HepG2 (cell line): ENCODE results near the gene MPZ. TPM values are rescaled to one million over a fixed set of nuclear protein-coding genes. Genes with fewer than 3 reads are reported as not detected.

Source experiments
- ATAC-seq: fragments of 200-7000 bp; cut with Tn5 transposase; 3 replicates; pipeline ENCODE4 v1.9.1; 2020; ENCODE audit warnings: mild to moderate bottlenecking, moderate library complexity
- BruUV-seq: library from RNA; stranded (reverse); fragments of 400-500 nt; replicated peaks from 2 replicates; lab custom pipeline; 2021; lab: Mats Ljungman, UMichigan
- CTCF ChIA-PET: fragments of 300-600 bp; formaldehyde crosslinking; extraction: SDS; loops from one replicate; lab custom pipeline; 2021; ENCODE audit warnings: low total read pairs, inconsistent platforms, low intra/inter-chr PET ratio; lab: Yijun Ruan, JAX
- POLR2A ChIA-PET: fragments of 350-600 bp; sonication (Branson Sonifier 250); formaldehyde crosslinking; loops from one replicate; lab custom pipeline; 2020; ENCODE audit warnings: antibody characterized with exemption, inconsistent platforms; lab: Yijun Ruan, JAX
- DNase-seq: peaks from one replicate; pipeline ENCODE4 v3.0.0-alpha.2; 2015; ENCODE audit warnings: low spot score
- FAIRE-seq: peaks from 3 replicates; lab custom pipeline; 2011; peaks lifted over from hg19 to GRCh38; lab: Jason Lieb, UNC
- H2AFZ ChIP-seq: one replicate; pipeline ENCODE4 v1.6.1; 2011; ENCODE audit warnings: low read length, inconsistent platforms
- H3K27ac ChIP-seq: fragments of 300-600 bp; 3 replicates; pipeline ENCODE4 v1.8.0; 2011; ENCODE audit warnings: mixed run types, mild to moderate bottlenecking, mixed read lengths, low read length, inconsistent platforms; ENCODE audit not compliant: insufficient read depth; ENCODE audit errors: extremely low read length
- H3K27me3 ChIP-seq, 2 experiments: fragments of 200-600 bp in 1 of 2; 2 replicates in 1 of 2; 3 replicates in 1 of 2; pipeline versions ENCODE4 v1.6.0 to v1.8.0; 2011; ENCODE audit warnings: low read length in 2 of 2, mild to moderate bottlenecking in 2 of 2, moderate library complexity in 2 of 2, inconsistent platforms in 1 of 2; ENCODE audit not compliant: insufficient read depth in 2 of 2, control insufficient read depth in 1 of 2
- H3K36me3 ChIP-seq, 2 experiments: fragments of 200-600 bp in 1 of 2; replicated peaks in 1 of 2; 2 replicates in 1 of 2; 3 replicates in 1 of 2; pipeline versions ENCODE4 v1.5.1 to v1.8.0; 2011; ENCODE audit warnings: low read length in 2 of 2, inconsistent platforms in 1 of 2; ENCODE audit not compliant: insufficient read depth in 2 of 2, control insufficient read depth in 1 of 2
- H3K4me1 ChIP-seq: 2 replicates; pipeline ENCODE4 v1.5.1; 2012; ENCODE audit warnings: low read length, inconsistent platforms; ENCODE audit not compliant: insufficient read depth
- H3K4me2 ChIP-seq: 2 replicates; pipeline ENCODE4 v1.6.0; 2011; ENCODE audit warnings: low read depth, low read length, inconsistent platforms
- H3K4me3 ChIP-seq, 3 experiments: fragments of 200-600 bp in 1 of 3; sonication (generic), shearing (Covaris generic) in 1 of 3; replicated peaks in 1 of 3; 2 replicates each; pipeline ENCODE4 v1.5.1; 2011 to 2016; ENCODE audit warnings: low read length in 3 of 3, inconsistent platforms in 2 of 3, low read depth in 2 of 3, mild to moderate bottlenecking in 2 of 3, control low read depth in 1 of 3, mixed read lengths in 1 of 3; ENCODE audit not compliant: insufficient read depth in 1 of 3
- H3K79me2 ChIP-seq: one replicate; pipeline ENCODE4 v1.6.1; 2011; ENCODE audit warnings: low read length, inconsistent platforms; ENCODE audit not compliant: insufficient read depth
- H3K9ac ChIP-seq: 2 replicates; pipeline ENCODE4 v1.6.0; 2011; ENCODE audit warnings: mild to moderate bottlenecking, low read depth, low read length, inconsistent platforms; ENCODE audit not compliant: insufficient read depth
- H3K9me3 ChIP-seq: 2 replicates; pipeline ENCODE4 v1.5.1; 2012; ENCODE audit warnings: mild to moderate bottlenecking, low read length
- H4K20me1 ChIP-seq: 2 replicates; pipeline ENCODE4 v1.6.0; 2011; ENCODE audit warnings: inconsistent platforms, mild to moderate bottlenecking, low read length, moderate library complexity; ENCODE audit not compliant: insufficient read depth
- CHD4 ChIP-seq: fragments of 200-600 bp; sonication (generic); IDR thresholded peaks from 2 replicates; pipeline ENCODE4 v1.7.0; 2017; ENCODE audit warnings: mild to moderate bottlenecking, low read length, borderline replicate concordance
- DMAP1 ChIP-seq: IDR thresholded peaks from 2 replicates; pipeline ENCODE4 v1.6.1; 2016
- ELF4 ChIP-seq: sonication (generic); formaldehyde crosslinking; IDR thresholded peaks from 2 replicates; pipeline ENCODE4 v1.5.0; 2020; ENCODE audit warnings: missing genetic modification reagents, mild to moderate bottlenecking, moderate library complexity, borderline replicate concordance
- FIP1L1 ChIP-seq: fragments of 200-400 bp; formaldehyde crosslinking; IDR thresholded peaks from 2 replicates; pipeline ENCODE4 v1.6.1; 2018; ENCODE audit warnings: low read depth, mild to moderate bottlenecking, low read length, moderate library complexity, borderline replicate concordance; ENCODE audit not compliant: insufficient read depth
- GATAD2A ChIP-seq: IDR thresholded peaks from 2 replicates; pipeline ENCODE4 v1.6.1; 2016
- HDAC2 ChIP-seq: sonication (generic); formaldehyde crosslinking; IDR thresholded peaks from 2 replicates; pipeline ENCODE4 v1.4.0; 2020; ENCODE audit warnings: missing genetic modification reagents
- MED13 ChIP-seq: sonication (generic); formaldehyde crosslinking; IDR thresholded peaks from 2 replicates; pipeline ENCODE4 v1.5.0; 2020; ENCODE audit warnings: missing genetic modification reagents
- RARA ChIP-seq: IDR thresholded peaks from 2 replicates; pipeline ENCODE4 v1.6.1; 2016; ENCODE audit warnings: missing genetic modification reagents, missing compliant biosample characterization
- SOX13 ChIP-seq, 3 experiments: fragments of 450-650 bp in 1 of 3; sonication (generic) in 1 of 3; formaldehyde crosslinking in 1 of 3; IDR thresholded peaks in 2 of 3; conservative IDR thresholded peaks in 1 of 3; 2 replicates each; pipeline versions ENCODE4 v1.5.0 to v1.6.1; 2016 to 2020; ENCODE audit warnings: antibody characterized with exemption in 1 of 3, mild to moderate bottlenecking in 1 of 3, missing compliant biosample characterization in 1 of 3, missing genetic modification reagents in 1 of 3, moderate library complexity in 1 of 3
- TARDBP ChIP-seq: sonication (generic); formaldehyde crosslinking; IDR thresholded peaks from 2 replicates; pipeline ENCODE4 v1.8.0; 2022; ENCODE audit warnings: mild to moderate bottlenecking, missing genetic modification reagents
- TEAD3 ChIP-seq: optimal IDR thresholded peaks from 2 replicates; pipeline ENCODE3; 2016; ENCODE audit warnings: borderline replicate concordance
- TFE3 ChIP-seq: IDR thresholded peaks from 2 replicates; pipeline ENCODE4 v1.6.1; 2016
- ZBTB26 ChIP-seq: IDR thresholded peaks from 2 replicates; pipeline ENCODE4 v1.6.1; 2016; ENCODE audit warnings: missing compliant biosample characterization, missing genetic modification reagents, borderline replicate concordance
- ZNF30 ChIP-seq: sonication (generic); formaldehyde crosslinking; IDR thresholded peaks from 2 replicates; pipeline ENCODE4 v1.5.0; 2020; ENCODE audit warnings: mild to moderate bottlenecking, missing genetic modification reagents
- ZNF333 ChIP-seq: sonication (generic); formaldehyde crosslinking; IDR thresholded peaks from 2 replicates; pipeline ENCODE4 v1.4.0; 2020; ENCODE audit warnings: mild to moderate bottlenecking, missing genetic modification reagents, borderline replicate concordance
- ZNF777 ChIP-seq: sonication (generic); formaldehyde crosslinking; IDR thresholded peaks from 2 replicates; pipeline ENCODE4 v1.4.0; 2020; ENCODE audit warnings: missing genetic modification reagents
- ZNF781 ChIP-seq: sonication (generic); formaldehyde crosslinking; IDR thresholded peaks from 2 replicates; pipeline ENCODE4 v1.5.1; 2020; ENCODE audit warnings: borderline replicate concordance, mild to moderate bottlenecking, missing genetic modification reagents; ENCODE audit errors: not compliant biosample characterization
- WGBS: methylation state at CpG from one replicate; pipeline ENCODE4 v1.1.6; 2017; ENCODE audit warnings: low lambda C conversion rate; 5-methylcytosine and 5-hydroxymethylcytosine counted together
- in situ Hi-C: cut with HindIII; loops from 2 replicates; pipeline ENCODE4 v1.10.0; 2017; ENCODE audit warnings: low pct_unique_long_range_greater_than_20kb; ENCODE audit not compliant: extremely low pct_ligation_motif_present
- intact Hi-C: fragments of 100-400 bp; cut with micrococcal nuclease; formaldehyde crosslinking; loops from one replicate; pipeline ENCODE4 v1.10.0; 2022; ENCODE audit not compliant: unreplicated experiment
- polyA plus RNA-seq, 8 experiments: library from polyadenylated mRNA; depleted of rRNA in 3 of 8; stranded (reverse) in 7 of 8; unstranded in 1 of 8; fragments of >200 nt; fragmentation: Illumina TruSeq in 4 of 8; extraction: Trizol in 4 of 8; gene quantifications; 2 replicates each; pipeline versions ENCODE4 v1.2.1 to v1.2.3, GENCODE V29; 2011 to 2016; ENCODE audit warnings: low read depth in 4 of 8, missing spikeins in 1 of 8, mixed read lengths in 1 of 8; ENCODE audit not compliant: insufficient read depth in 1 of 8
- total RNA-seq, 5 experiments: library from RNA; depleted of rRNA; stranded (reverse); fragments of >200 nt; fragmentation: Illumina TruSeq; extraction: Trizol; gene quantifications; 2 replicates each; pipeline ENCODE4 v1.2.3, GENCODE V29; 2016; ENCODE audit warnings: low read depth in 1 of 5
- TF ChIP-seq, protein P1 (sequence below): sonication (generic); formaldehyde crosslinking; IDR thresholded peaks from 2 replicates; pipeline ENCODE4 v1.9.0; 2022; ENCODE audit warnings: low read depth, missing genetic modification reagents

Gene MPZ
- total and polyA plus RNA-seq, 2 of the 13 experiments (the other 11 are each of a cell fraction or from before 2014, with no cell fraction given) = 18.3 to 24.6 TPM

GRCh38 chr1:161313554-161314200 lies 3.9 kb upstream of the MPZ start (continued):
- no peak for TF ChIP-seq ZBTB26
- 0 out of 2 replicates have a peak, but pooled peaks have one; percentile 54 for TF ChIP-seq ELF4
- peak; percentile 53; the same call in 1 of the 2 replicates for TF ChIP-seq GATAD2A (CRISPR knock-in tag)
- TF ChIP-seq, all 625 proteins: peak for 43

GRCh38 chr1:161311595-161312181 lies 1.9 kb upstream of the MPZ start:
- H3K79me2 ChIP-seq = peaks cover 22% of the 10 kb centered on the region
- H3K27me3 ChIP-seq = no peaks in the 10 kb centered on the region; a peak in 1 of 5 replicates
- POLR2A ChIA-PET = interaction anchor here (0.7 to 1.5 kb wide), 4 partner anchors 78 to 94 kb away, joined by 3 to 5 read pairs (median 4); partner anchors contain the start of genes APOA2 and TOMM40L
- WGBS = 37% methylated on average over 3 of the region's 4 CpGs
- no peak overlapping the region for H3K4me3 ChIP-seq
- BruUV-seq = no TSS peak
- intact Hi-C loops (loop anchor here (5.0 kb wide), 1 partner anchor 84 kb away; the partner anchor contains the start of gene TOMM40L), in situ Hi-C loops (no loop called here)
- peak; percentile 58 for DNase-seq
- peak; percentile 68 for FAIRE-seq
- H3K9ac ChIP-seq = no peak overlapping the region
- H3K4me2 ChIP-seq = no peak overlapping the region
- H3K36me3 ChIP-seq = no peaks in the 10 kb centered on the region
- no peak for ATAC-seq
- peaks cover 3% of the 10 kb centered on the region; the same call in 1 of the 2 replicates for H4K20me1 ChIP-seq
- no peak overlapping the region for H2AFZ ChIP-seq
- no peak overlapping the region for H3K27ac ChIP-seq
- no peaks in the 10 kb centered on the region for H3K9me3 ChIP-seq
- CTCF ChIA-PET = no interaction called here
- peaks cover 87% of the 10 kb centered on the region for H3K4me1 ChIP-seq
- no peak for TF ChIP-seq TARDBP (CRISPR knock-in tag)
- TF ChIP-seq HDAC2 = no peak
- no peak for TF ChIP-seq CHD4
- TF ChIP-seq SOX13 (IDR thresholded peaks at IDR 0.05) = no peak
- TF ChIP-seq SOX13 (CRISPR knock-in tag; conservative IDR thresholded peaks at IDR 0.05 in 1 of 2, IDR thresholded peaks at IDR 0.05 in 1 of 2) = peak in 1 of 2 experiments; percentile 48; a peak in 2 of 4 replicates
- TF ChIP-seq RARA (CRISPR knock-in tag) = peak; percentile 39; the same call in 1 of the 2 replicates
- no peak for TF ChIP-seq TFE3
- no peak for TF ChIP-seq ZNF781 (CRISPR knock-in tag)
- TF ChIP-seq, protein P1, sequence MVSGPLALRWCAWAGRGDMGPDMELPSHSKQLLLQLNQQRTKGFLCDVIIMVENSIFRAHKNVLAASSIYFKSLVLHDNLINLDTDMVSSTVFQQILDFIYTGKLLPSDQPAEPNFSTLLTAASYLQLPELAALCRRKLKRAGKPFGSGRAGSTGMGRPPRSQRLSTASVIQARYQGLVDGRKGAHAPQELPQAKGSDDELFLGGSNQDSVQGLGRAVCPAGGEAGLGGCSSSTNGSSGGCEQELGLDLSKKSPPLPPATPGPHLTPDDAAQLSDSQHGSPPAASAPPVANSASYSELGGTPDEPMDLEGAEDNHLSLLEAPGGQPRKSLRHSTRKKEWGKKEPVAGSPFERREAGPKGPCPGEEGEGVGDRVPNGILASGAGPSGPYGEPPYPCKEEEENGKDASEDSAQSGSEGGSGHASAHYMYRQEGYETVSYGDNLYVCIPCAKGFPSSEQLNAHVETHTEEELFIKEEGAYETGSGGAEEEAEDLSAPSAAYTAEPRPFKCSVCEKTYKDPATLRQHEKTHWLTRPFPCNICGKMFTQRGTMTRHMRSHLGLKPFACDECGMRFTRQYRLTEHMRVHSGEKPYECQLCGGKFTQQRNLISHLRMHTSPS (CRISPR knock-in tag) = 0 out of 2 replicates have a peak, but pooled peaks have one; percentile 28
- TF ChIP-seq ZNF777 (CRISPR knock-in tag) = no peak
- TF ChIP-seq ZNF333 (CRISPR knock-in tag) = no peak
- TF ChIP-seq TEAD3 (CRISPR knock-in tag) = peak; percentile 74
- no peak for TF ChIP-seq MED13
- TF ChIP-seq FIP1L1 = no peak
- no peak for TF ChIP-seq ZNF30
- TF ChIP-seq DMAP1 (CRISPR knock-in tag) = no peak
